ENCODE data around the gene SORT1.

GRCh38 chr1:109316506-109316905 is 81.2 kb downstream of the SORT1 start:
- TF ChIP-seq CTCF (conservative IDR thresholded peaks at IDR 0.05 in 1 of 2, IDR thresholded peaks at IDR 0.05 in 1 of 2; ENCODE audit: extremely low read depth in 1 of 2, insufficient read depth in 1 of 2, low read depth in 1 of 2, low read length in 2 of 2) (no peak), EZH2 (IDR thresholded peaks at IDR 0.05; ENCODE audit: borderline replicate concordance, low read length) (no peak)
